Medulla oblongata (tissue), 1 donor: Measurements from ENCODE around the gene NOVA2.
"Not testable (repeated sequence)": the region's sequence is repeated elsewhere in the genome, so short reads cannot be mapped to it uniquely, and the experiment has no call there.

ENCODE experiments used
- DNase-seq: peaks from one replicate; pipeline ENCODE4 v3.0.0-alpha.2; 2015; ENCODE audit errors: extremely low spot score

NOVA2 gene

DNA sequence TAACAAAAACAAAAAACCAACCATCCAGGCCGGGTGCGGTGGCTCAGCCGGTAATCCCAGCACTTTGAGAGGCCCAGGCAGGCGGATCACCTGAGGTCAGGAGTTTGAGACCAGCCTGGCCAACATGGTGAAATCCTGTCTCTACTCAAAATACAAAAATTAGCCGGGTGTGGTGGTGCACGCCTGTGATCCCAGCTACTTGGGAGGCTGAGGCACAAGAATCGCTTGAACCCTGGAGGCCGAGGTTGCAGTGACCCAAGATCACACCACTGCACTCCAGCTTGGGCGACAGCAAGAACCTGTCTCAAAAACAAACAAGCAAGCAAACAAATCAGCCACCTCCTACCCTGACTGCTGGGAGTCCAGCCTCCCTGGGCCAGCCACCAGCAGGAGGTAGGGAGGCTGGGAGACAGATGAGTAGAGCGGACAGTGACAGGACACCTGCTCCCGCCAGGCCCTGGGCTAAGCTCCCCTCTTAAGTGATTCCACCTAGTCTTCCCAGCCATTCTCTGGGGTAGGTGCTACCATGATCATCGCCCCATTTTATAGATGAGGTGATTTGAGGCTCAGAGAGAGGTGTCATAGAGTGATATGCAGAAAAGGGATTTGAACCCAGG, 77.6 kb downstream of the NOVA2 start:
- not testable (repeated sequence) for DNase-seq

DNA sequence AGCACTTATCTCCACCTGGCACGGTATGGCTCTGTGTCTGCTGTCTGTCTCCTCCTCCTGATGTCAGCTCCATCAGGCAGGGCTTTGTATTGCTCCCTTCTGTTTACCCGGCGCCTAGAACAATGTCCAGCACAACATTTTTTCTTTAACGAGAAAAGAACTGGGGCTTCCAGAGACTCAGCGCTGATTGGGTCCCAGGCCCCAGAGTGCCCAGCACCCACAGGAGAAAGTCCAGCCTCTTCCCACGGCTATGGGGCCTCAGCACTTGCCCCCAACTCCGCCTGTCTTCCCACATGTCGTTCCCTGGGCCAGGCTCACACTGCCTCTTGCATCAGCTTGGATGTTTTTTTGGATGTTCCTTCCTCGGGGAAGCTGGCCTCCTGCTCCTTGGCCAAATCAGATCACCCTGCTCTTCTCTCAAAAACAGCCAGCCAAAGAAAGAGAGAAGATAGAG, 78.1 kb downstream of the NOVA2 start:
- peak; percentile 21 for DNase-seq

DNA sequence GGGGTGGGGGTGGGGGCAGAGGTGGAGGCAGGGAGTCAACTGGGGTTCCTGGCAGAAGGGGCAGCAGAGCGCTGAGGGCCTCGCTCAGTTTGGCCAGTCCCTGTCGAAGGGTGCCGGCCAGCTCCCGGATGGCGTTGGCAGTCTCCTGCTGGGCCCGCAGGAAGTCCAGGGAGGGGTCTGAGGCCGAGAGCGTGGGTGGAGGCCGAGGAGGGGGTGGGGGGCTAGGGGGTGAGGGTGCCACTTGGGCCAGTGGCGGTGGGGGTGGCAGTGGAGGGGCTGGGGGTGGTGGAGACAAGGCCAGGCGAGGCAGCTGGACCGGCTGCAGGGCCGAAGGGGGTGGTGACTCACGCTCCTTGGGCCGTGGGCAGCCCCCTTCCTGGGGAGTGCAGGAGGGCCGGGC, 82.8 kb downstream of the NOVA2 start:
- DNase-seq, result no peak

DNA sequence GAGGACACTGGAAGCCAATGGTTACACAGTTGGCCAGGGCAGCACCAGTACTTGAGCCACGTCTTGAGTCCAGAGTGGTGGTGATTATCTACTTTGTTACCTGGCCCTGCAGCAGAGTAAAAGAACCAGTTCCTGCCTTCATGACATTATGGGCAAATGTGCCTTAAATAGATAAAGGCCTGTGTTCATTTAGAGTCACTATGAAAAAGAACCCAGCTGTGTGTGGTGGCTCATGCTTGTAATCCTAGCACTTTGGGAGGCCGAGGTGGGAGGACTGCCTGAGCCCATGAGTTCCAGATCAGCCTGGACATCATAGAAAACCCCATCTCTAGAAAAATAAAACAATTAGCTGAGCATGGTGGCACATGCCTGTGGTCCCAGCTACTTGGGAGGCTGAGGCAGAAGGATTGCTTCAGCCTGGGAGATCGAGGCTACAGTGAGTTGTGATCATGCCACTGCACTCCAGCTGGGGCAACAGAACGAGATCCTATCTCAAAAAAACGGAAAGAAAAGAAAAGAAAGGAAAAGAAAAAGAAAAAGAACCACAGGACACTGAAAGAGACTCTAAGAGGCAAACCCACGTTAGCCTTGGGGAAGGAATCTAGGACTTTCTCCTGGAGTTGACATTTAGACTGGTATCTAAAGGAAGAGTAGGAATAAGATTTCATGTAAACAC, 84.3 kb downstream of the NOVA2 start:
- DNase-seq, result no peak

DNA sequence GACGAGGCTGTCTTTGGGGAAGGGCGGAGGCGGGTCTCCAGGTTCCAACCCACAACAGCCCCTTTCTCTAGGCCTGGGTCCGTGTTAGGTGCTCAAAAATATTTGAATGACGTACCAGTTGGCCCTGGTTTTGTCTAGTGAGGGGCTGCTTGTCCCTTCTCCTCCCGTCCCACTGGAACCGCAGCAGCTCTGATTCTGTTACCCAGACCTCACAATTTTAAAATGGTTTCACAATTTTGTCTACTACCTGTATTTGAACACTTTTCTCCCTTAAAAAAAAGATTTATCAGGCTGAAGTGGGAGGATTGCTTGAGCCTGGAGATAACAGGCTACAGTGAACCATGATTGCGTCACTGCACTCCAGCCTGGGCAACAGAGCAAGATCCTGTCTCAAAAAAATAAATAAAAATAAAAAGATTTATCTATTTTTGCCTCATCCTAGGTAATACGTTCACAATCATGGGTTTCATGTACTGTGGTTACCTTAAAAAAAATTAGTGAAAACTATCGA, 86.4 kb downstream of the NOVA2 start:
- no peak for DNase-seq

DNA sequence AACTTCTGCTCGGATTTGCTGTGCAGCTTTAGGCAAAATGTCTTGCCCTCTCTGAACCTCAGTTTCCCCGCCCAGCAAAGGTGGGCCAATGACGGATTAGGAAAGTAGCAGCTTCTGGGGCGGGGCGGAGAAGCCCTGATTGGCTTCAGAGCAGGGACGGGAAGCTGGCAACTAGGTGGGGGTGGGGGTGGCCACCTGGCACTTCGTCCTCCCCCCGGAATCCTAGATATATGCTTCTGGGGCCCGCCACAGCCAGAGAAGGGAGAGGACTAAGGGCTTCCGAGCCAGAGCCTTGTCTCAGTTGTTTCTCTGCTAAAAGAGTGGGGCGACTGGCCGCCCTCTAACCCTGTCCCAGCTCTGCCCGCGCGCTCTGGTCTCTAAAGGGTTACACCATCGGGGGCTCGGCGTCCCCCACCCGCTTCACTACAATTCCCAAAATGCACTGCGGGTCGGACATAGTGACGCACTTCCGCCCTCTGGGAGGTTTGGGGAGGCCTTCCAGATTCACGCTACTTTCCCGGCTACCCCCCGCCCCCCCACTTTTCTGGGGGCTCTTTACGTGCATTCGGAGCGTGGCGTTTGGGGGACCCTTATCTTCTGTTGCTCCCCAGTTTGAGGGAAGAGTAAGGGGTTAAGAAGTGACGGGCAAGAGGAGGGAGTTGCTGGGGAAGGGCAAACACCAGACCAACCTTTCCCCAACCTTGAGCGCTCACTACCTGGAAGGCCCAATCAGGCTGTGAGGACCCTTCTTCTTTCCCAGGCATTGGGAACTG, 87.1 kb downstream of the NOVA2 start:
- peak; percentile 97 for DNase-seq

DNA sequence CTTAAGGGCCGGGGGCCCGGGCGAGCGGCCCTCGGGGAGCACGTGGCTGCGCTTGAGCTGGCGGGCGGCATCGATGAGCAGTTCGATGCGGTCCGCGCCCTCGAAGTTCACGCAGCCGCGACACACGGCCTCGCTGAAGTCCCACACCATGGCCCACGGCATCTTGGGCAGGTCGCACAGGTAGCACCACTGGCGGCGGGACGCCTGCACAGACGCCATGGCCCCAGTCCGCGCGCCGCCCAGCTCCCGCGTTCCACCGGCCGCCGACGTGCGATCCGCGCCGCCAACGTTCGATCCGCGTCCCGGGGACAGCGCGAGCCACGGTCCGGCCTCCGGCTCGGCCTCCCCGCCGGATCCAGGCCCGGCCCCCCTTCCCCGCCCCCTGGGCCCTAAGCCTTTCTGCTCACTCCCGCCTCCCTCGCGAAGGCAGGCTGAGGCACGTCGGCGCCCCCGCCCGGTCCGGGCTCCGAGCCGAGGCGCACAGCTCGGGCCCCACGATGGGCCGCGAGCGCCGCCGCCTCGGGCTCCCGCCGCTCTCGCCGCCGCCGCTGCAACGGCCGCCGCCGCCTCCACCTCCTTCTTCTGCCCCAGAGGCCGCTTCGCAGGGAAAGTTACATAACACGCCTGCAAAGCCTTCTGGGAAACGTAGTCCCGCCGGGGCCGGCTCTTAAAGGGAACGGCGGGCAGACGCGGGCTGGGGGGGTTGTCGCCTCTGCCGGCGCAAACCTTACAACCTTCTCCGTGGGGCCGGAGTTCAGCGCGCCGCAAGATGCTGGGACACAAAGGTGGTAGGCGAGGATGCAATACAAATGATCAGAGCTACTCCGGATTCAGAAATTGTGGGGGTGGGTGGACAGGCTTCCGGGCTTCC, 87.9 kb downstream of the NOVA2 start, which contains the start of gene IRF2BP1:
TSS of gene IRF2BP1 (minus strand) at position 586 of the 871 bp plus-strand sequence. CDS start at position 219, 367 bp downstream.
- peak; percentile 97 for DNase-seq

DNA sequence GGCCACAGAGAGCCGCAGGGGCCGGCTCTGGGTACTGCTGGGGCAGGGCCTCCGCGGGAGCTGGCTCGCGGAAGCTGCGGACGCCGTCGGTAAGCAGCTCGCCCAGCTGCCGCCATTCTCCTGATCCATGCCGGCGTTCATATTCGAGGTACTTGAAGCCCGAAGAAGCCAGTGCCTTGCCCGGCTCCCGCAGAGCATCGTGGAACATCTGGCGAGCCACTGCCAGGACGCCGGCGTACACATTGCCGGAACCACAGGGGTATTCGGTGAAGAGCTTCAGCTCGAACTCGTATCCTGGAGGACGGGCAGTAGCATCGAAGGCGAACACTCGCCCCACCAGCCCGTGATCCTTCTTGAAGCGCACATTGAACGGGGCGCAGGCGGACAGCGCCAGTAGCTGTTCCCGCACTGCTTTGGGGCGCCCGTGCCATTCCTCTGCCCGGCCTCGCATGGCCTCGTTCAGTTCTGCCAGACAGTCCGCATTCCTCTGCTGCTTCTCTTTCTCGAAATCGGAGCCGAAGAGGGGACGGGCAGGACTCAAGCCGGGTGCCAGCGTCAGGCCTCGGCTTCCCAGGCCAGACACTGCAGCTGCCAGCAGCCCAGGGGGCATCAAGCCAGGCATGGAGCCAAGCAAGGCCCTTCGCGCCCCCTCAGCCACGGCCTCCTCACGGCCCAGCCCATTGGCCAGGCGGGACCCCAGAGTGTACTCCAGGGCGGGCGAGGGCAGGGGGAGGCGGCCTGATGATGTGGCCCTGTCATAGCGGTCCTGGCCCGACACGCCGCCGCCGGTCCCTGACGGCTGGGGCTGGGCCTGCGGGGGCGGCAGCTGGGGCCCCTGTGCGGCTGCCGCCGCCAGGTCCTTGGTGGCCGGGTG, 88.7 kb downstream of the NOVA2 start:
- DNase-seq, result no peak

DNA sequence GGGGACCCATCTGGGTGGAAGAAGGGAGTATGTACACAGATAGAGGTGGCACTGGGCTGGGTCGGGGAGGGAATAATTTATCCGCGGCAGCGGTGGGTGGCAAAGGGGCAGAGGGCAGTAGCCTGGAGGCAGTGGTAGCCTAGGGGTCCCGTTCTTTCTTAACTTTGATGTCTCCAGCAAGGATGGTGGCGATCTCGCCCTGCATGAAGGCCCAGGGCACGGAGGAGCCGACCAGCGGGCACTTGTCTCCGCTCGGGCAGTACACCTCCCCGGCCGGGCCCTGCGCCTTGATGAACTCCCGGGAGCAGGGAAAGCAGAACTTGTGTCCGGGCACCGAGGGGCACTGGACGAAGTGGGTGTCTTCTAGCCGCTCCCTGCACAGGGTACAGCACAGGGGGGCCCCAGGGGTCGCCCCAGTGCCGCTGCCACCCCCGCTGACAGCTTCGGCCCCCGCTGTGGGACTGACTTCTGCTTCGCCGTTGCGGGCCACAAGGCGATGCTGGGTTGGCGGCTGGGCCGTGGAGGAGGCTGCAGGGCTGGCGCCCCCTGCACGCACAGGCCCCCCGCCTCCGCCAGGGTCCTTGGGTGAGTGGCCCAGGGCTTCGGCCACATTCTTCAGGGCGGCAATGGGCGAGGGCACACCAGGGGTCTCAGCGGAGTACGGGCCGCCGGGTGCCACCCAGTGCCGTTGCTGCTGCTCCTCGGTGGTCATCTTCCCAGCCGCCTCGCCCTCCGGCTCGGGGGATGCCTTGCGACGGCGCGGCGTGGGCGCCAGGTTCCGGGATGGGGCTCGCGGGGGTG, 89.6 kb downstream of the NOVA2 start:
- no peak for DNase-seq
